Activated naive CD8-positive, alpha-beta T cell (primary cell): ENCODE measurements around the gene SACM1L.

Source experiments
- H3K27ac Mint-ChIP-seq: one replicate; pipeline ENCODE4 v1.8.0; 2021; ENCODE audit warnings: mixed read lengths
- H3K27me3 Mint-ChIP-seq: one replicate; pipeline ENCODE4 v1.8.0; 2021; ENCODE audit warnings: mixed read lengths
- H3K36me3 Mint-ChIP-seq: one replicate; pipeline ENCODE4 v1.8.0; 2021; ENCODE audit warnings: mixed read lengths
- H3K4me1 Mint-ChIP-seq: one replicate; pipeline ENCODE4 v1.8.0; 2021; ENCODE audit warnings: low read depth, mixed read lengths
- H3K4me3 Mint-ChIP-seq: one replicate; pipeline ENCODE4 v1.8.0; 2021; ENCODE audit warnings: mild to moderate bottlenecking, mixed read lengths
- H3K9me3 Mint-ChIP-seq: one replicate; pipeline ENCODE4 v1.8.0; 2021; ENCODE audit warnings: low read depth, mixed read lengths

Gene SACM1L

GRCh38 chr3:45773714-45774449 is 84.7 kb downstream of the SACM1L start:
- Mint-ChIP-seq H3K9me3 (no peaks in the 10 kb centered on the region), H3K27me3 (peaks cover 2% of the 10 kb centered on the region), H3K36me3 (no peaks in the 10 kb centered on the region), H3K27ac (no peak overlapping the region), H3K4me1 (peaks cover 15% of the 10 kb centered on the region), H3K4me3 (no peak overlapping the region)

- no peaks in the 10 kb centered on the region for H3K36me3 Mint-ChIP-seq
- H3K27ac Mint-ChIP-seq: no peak overlapping the region
- no peaks in the 10 kb centered on the region for H3K9me3 Mint-ChIP-seq
- peaks cover 2% of the 10 kb centered on the region for H3K27me3 Mint-ChIP-seq
- peaks cover 15% of the 10 kb centered on the region for H3K4me1 Mint-ChIP-seq
- H3K4me3 Mint-ChIP-seq: no peak overlapping the region
Measured at GRCh38 chr3:45774581-45775521, 85.7 kb downstream of the SACM1L start.

GRCh38 chr3:45775571-45776300 is 86.5 kb downstream of the SACM1L start:
- Mint-ChIP-seq H3K9me3 (no peaks in the 10 kb centered on the region), H3K27ac (no peak overlapping the region), H3K27me3 (peaks cover 2% of the 10 kb centered on the region), H3K4me3 (no peak overlapping the region), H3K36me3 (no peaks in the 10 kb centered on the region), H3K4me1 (peaks cover 15% of the 10 kb centered on the region)

GRCh38 chr3:45776301-45776595 is 87.1 kb downstream of the SACM1L start:
- Mint-ChIP-seq H3K27me3 (peaks cover 2% of the 10 kb centered on the region), H3K27ac (no peak overlapping the region), H3K4me3 (no peak overlapping the region), H3K36me3 (no peaks in the 10 kb centered on the region), H3K4me1 (peaks cover 15% of the 10 kb centered on the region), H3K9me3 (no peaks in the 10 kb centered on the region)

- peaks cover 14% of the 10 kb centered on the region for H3K4me1 Mint-ChIP-seq
- no peak overlapping the region for H3K27ac Mint-ChIP-seq
- H3K4me3 Mint-ChIP-seq: no peak overlapping the region
- H3K9me3 Mint-ChIP-seq: no peaks in the 10 kb centered on the region
- H3K36me3 Mint-ChIP-seq: no peaks in the 10 kb centered on the region
- H3K27me3 Mint-ChIP-seq: peaks cover 2% of the 10 kb centered on the region
Measured at GRCh38 chr3:45776611-45777010, 87.4 kb downstream of the SACM1L start.

GRCh38 chr3:45777111-45777745 is 88.0 kb downstream of the SACM1L start:
- Mint-ChIP-seq H3K4me3 (no peak overlapping the region), H3K4me1 (peaks cover 10% of the 10 kb centered on the region), H3K27ac (no peak overlapping the region), H3K27me3 (peaks cover 2% of the 10 kb centered on the region), H3K9me3 (no peaks in the 10 kb centered on the region), H3K36me3 (no peaks in the 10 kb centered on the region)

- no peaks in the 10 kb centered on the region for H3K36me3 Mint-ChIP-seq
- H3K4me1 Mint-ChIP-seq: peaks cover 5% of the 10 kb centered on the region
- no peak overlapping the region for H3K27ac Mint-ChIP-seq
- peaks cover 2% of the 10 kb centered on the region for H3K27me3 Mint-ChIP-seq
- no peak overlapping the region for H3K4me3 Mint-ChIP-seq
- H3K9me3 Mint-ChIP-seq: no peaks in the 10 kb centered on the region
Measured at GRCh38 chr3:45777746-45778386, 88.7 kb downstream of the SACM1L start.

GRCh38 chr3:45778761-45779201 is 89.6 kb downstream of the SACM1L start:
- H3K27me3 Mint-ChIP-seq: peaks cover 2% of the 10 kb centered on the region
- H3K4me3 Mint-ChIP-seq: no peak overlapping the region
- H3K27ac Mint-ChIP-seq: no peak overlapping the region
- H3K9me3 Mint-ChIP-seq: peaks cover under 1% of the 10 kb centered on the region
- H3K4me1 Mint-ChIP-seq: no peaks in the 10 kb centered on the region
- H3K36me3 Mint-ChIP-seq: no peaks in the 10 kb centered on the region

GRCh38 chr3:45779746-45780735 is 90.8 kb downstream of the SACM1L start:
- Mint-ChIP-seq H3K4me3 (no peak overlapping the region), H3K4me1 (no peaks in the 10 kb centered on the region), H3K27ac (no peak overlapping the region), H3K9me3 (peaks cover 13% of the 10 kb centered on the region), H3K27me3 (no peaks in the 10 kb centered on the region), H3K36me3 (peaks cover 2% of the 10 kb centered on the region)

- H3K4me1 Mint-ChIP-seq: no peaks in the 10 kb centered on the region
- peaks cover 2% of the 10 kb centered on the region for H3K36me3 Mint-ChIP-seq
- H3K27me3 Mint-ChIP-seq: no peaks in the 10 kb centered on the region
- H3K9me3 Mint-ChIP-seq: peaks cover 13% of the 10 kb centered on the region
- H3K27ac Mint-ChIP-seq: no peak overlapping the region
- no peak overlapping the region for H3K4me3 Mint-ChIP-seq
Measured at GRCh38 chr3:45781271-45781670, 92.1 kb downstream of the SACM1L start.

GRCh38 chr3:45781841-45782240 is 92.6 kb downstream of the SACM1L start:
- no peak overlapping the region for H3K4me3 Mint-ChIP-seq
- H3K27me3 Mint-ChIP-seq: no peaks in the 10 kb centered on the region
- peaks cover 13% of the 10 kb centered on the region for H3K9me3 Mint-ChIP-seq
- no peak overlapping the region for H3K27ac Mint-ChIP-seq
- H3K4me1 Mint-ChIP-seq: no peaks in the 10 kb centered on the region
- H3K36me3 Mint-ChIP-seq: peaks cover 2% of the 10 kb centered on the region

- Mint-ChIP-seq H3K4me3 (no peak overlapping the region), H3K9me3 (peaks cover 13% of the 10 kb centered on the region), H3K36me3 (peaks cover 2% of the 10 kb centered on the region), H3K4me1 (no peaks in the 10 kb centered on the region), H3K27ac (no peak overlapping the region), H3K27me3 (no peaks in the 10 kb centered on the region)
Measured at GRCh38 chr3:45782381-45782780, 93.2 kb downstream of the SACM1L start.

- H3K27ac Mint-ChIP-seq: no peak overlapping the region
- peaks cover 2% of the 10 kb centered on the region for H3K36me3 Mint-ChIP-seq
- H3K4me3 Mint-ChIP-seq: no peak overlapping the region
- peaks cover 13% of the 10 kb centered on the region for H3K9me3 Mint-ChIP-seq
- no peaks in the 10 kb centered on the region for H3K27me3 Mint-ChIP-seq
- no peaks in the 10 kb centered on the region for H3K4me1 Mint-ChIP-seq
Measured at GRCh38 chr3:45783667-45784066, 94.5 kb downstream of the SACM1L start.
